A673 (cell line): ENCODE measurements around the gene PLB1. TPM values are rescaled to one million over a fixed set of nuclear protein-coding genes. Genes with fewer than 3 reads are reported as not detected.

Source experiments
- BruUV-seq: library from RNA; stranded (reverse); fragments of 400-500 nt; replicated peaks from 2 replicates; lab custom pipeline; 2021; lab: Mats Ljungman, UMichigan
- CTCF ChIA-PET: fragments of 300-600 bp; sonication (Branson Sonifier 250); formaldehyde crosslinking; loops from one replicate; lab custom pipeline; 2022; ENCODE audit warnings: antibody characterized with exemption; lab: Charles Lee
- POLR2A ChIA-PET: fragments of 300-600 bp; sonication (Branson Sonifier 250); formaldehyde crosslinking; loops from one replicate; lab custom pipeline; 2022; ENCODE audit warnings: antibody characterized with exemption; ENCODE audit not compliant: low non-redundant PET; lab: Charles Lee
- DNase-seq: peaks from one replicate; pipeline ENCODE4 v3.0.0-alpha.2; 2015; ENCODE audit warnings: low spot score
- H3K27ac ChIP-seq: fragments of 200-600 bp; sonication (generic); 2 replicates; pipeline ENCODE4 v1.5.1; 2016; ENCODE audit warnings: mixed run types, low read depth, mild to moderate bottlenecking, mixed read lengths, antibody characterized with exemption, low read length; ENCODE audit not compliant: poor library complexity, severe bottlenecking
- H3K27me3 ChIP-seq: fragments of 200-600 bp; sonication (generic); replicated peaks from 2 replicates; pipeline ENCODE4 v1.6.1; 2017; ENCODE audit warnings: mixed run types, low read depth, mild to moderate bottlenecking, mixed read lengths, antibody characterized with exemption, low read length; ENCODE audit not compliant: insufficient read depth, poor library complexity
- H3K36me3 ChIP-seq: fragments of 200-600 bp; sonication (generic); 2 replicates; pipeline ENCODE4 v1.6.1; 2016; ENCODE audit warnings: mixed run types, mild to moderate bottlenecking, mixed read lengths, antibody characterized with exemption, low read length; ENCODE audit not compliant: insufficient read depth, poor library complexity, severe bottlenecking
- H3K4me1 ChIP-seq: fragments of 200-600 bp; sonication (generic); 2 replicates; pipeline ENCODE4 v1.6.1; 2017; ENCODE audit warnings: mixed run types, mild to moderate bottlenecking, mixed read lengths, antibody characterized with exemption, low read length; ENCODE audit not compliant: insufficient read depth, poor library complexity, severe bottlenecking
- H3K4me3 ChIP-seq: fragments of 200-600 bp; sonication (generic); 2 replicates; pipeline ENCODE4 v1.5.1; 2016; ENCODE audit warnings: low read depth, mixed run types, mild to moderate bottlenecking, mixed read lengths, low read length; ENCODE audit not compliant: poor library complexity, severe bottlenecking
- H3K9me3 ChIP-seq: fragments of 200-600 bp; sonication (generic); 2 replicates; pipeline ENCODE4 v1.6.1; 2016; ENCODE audit warnings: mixed run types, low read depth, mild to moderate bottlenecking, mixed read lengths, antibody characterized with exemption, low read length; ENCODE audit not compliant: poor library complexity, severe bottlenecking
- CTCF ChIP-seq: fragments of 300-800, 200-600 bp; sonication (generic); conservative IDR thresholded peaks from 2 replicates; pipeline ENCODE4 v1.5.1; 2017; ENCODE audit warnings: low read depth, mild to moderate bottlenecking, antibody characterized with exemption, low read length, moderate library complexity, mixed read lengths
- EZH2 ChIP-seq: fragments of 200-600 bp; sonication (generic); IDR thresholded peaks from 2 replicates; pipeline ENCODE4 v1.6.1; 2017; ENCODE audit warnings: borderline replicate concordance, low read depth, mild to moderate bottlenecking, mixed read lengths, antibody characterized with exemption, low read length; ENCODE audit not compliant: poor library complexity, severe bottlenecking
- intact Hi-C: fragments of 100-400 bp; cut with micrococcal nuclease; formaldehyde crosslinking; loops from one replicate; pipeline ENCODE4 v1.10.0; 2022; ENCODE audit not compliant: unreplicated experiment
- total RNA-seq: library from RNA; stranded (reverse); gene quantifications from 2 replicates; pipeline ENCODE4 v1.2.3, GENCODE V29; 2021

Gene PLB1
- total RNA-seq, 1 experiment from 2014 or later = 0.39 TPM

GRCh38 chr2:28507796-28508764 lies 12.2 kb downstream of the PLB1 start:
- DNase-seq = no peak
- no peaks in the 10 kb centered on the region for H3K27me3 ChIP-seq
- no peaks in the 10 kb centered on the region for H3K9me3 ChIP-seq
- ChIA-PET POLR2A (no interaction called here), CTCF (no interaction called here)
- no peaks in the 10 kb centered on the region for H3K36me3 ChIP-seq
- intact Hi-C loops = no loop called here
- no TSS peak for BruUV-seq
- no peak overlapping the region for H3K27ac ChIP-seq
- H3K4me3 ChIP-seq = no peak overlapping the region
- H3K4me1 ChIP-seq = no peaks in the 10 kb centered on the region
- TF ChIP-seq EZH2 (no peak), CTCF (no peak)

GRCh38 chr2:28509361-28509760 lies 13.5 kb downstream of the PLB1 start:
- H3K27me3 ChIP-seq = peaks cover 11% of the 10 kb centered on the region
- no peak overlapping the region for H3K27ac ChIP-seq
- no peak for DNase-seq
- POLR2A ChIA-PET = no interaction called here
- no peaks in the 10 kb centered on the region for H3K9me3 ChIP-seq
- TF ChIP-seq CTCF (no peak), EZH2 (no peak)
- no peak overlapping the region for H3K4me3 ChIP-seq
- intact Hi-C loops = no loop called here
- H3K36me3 ChIP-seq = no peaks in the 10 kb centered on the region
- CTCF ChIA-PET = no interaction called here
- no peaks in the 10 kb centered on the region for H3K4me1 ChIP-seq
- BruUV-seq = no TSS peak

DNA sequence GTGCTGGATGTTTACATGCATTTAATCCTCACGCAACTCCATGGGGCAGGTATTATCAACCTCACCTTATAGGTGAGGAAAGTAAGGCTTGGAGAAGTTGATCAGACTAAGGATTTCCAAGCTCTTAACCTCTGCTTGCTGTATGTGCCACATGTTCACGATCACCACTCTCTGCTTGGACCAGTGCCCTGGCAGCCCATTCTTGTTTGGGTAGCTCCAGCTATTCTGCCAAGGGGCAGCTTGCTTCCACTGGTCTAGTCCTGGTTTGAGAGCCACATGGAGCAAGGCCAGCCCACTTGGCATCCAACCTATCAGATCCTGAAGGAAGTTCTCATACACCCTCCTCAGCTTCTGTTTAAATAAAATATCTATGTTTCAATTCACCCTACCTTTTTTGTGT lies 14.3 kb downstream of the PLB1 start:
- ChIA-PET POLR2A (interaction anchor here (0.7 kb wide), 1 partner anchor 23 kb away, joined by 9 read pairs; no protein-coding TSS in a partner anchor), CTCF (no interaction called here)
- Histone ChIP-seq H3K9me3 (no peaks in the 10 kb centered on the region), H3K4me1 (no peaks in the 10 kb centered on the region), H3K27ac (no peak overlapping the region), H3K4me3 (no peak overlapping the region), H3K36me3 (no peaks in the 10 kb centered on the region), H3K27me3 (peaks cover 20% of the 10 kb centered on the region)
- intact Hi-C loops = no loop called here
- no peak for DNase-seq
- BruUV-seq = no TSS peak
- TF ChIP-seq CTCF (no peak), EZH2 (no peak)
